Activated gamma-delta T cell treated with anti-CD3 and anti-CD28 coated beads, Interleukin-2, amount 50 U/mL, for 16 hours (primary cell): ENCODE results near the gene ADGRG6.
"Not testable (repeated sequence)": the region's sequence is repeated elsewhere in the genome, so short reads cannot be mapped to it uniquely, and the experiment has no call there.

ENCODE experiments used
- DNase-seq: peaks from one replicate; pipeline ENCODE4 v3.0.0-alpha.2; 2020; ENCODE audit warnings: low read depth

Gene ADGRG6

DNA sequence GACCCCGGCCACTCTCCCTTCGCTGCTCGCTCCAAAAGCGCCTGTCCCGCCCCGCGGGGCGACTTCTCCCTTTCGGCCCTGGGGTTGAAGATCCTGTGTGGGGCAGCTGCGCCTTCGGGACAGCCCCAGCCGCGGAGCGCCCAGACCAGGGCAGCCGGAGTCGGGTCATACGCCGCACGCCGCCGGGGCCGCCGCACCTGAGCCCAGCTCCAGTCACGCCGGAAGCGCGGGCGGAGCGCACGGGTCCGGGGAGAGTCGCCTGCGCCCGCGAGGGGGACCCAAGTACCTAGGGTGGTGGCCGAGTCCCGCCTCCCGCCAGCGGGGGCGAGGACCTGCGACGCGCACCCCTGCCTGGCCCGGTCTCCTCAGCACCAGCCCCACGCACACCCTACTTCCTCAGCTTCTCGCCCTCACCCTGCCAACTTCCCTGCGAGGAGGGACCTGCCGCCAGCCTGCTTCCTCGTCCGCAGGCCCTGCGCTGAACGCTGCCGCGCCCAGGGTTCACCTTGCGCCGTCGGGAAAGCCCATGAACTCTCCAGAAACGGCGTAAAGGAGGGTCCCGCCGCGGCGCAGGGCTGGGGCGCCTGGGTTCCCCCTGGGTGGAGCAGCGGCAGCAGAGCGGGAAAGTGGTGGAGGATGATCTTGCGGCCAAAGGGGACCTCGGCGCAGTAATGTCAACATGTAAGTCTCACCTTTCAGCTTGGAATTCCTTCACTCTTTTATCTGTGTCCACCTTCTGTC, at the start of gene ADGRG6:
ADGRG6 (plus strand) TSS at position 357 of the 741 bp plus-strand sequence; CDS start at position 680, 323 bp downstream.
- DNase-seq = peak; percentile 22

DNA sequence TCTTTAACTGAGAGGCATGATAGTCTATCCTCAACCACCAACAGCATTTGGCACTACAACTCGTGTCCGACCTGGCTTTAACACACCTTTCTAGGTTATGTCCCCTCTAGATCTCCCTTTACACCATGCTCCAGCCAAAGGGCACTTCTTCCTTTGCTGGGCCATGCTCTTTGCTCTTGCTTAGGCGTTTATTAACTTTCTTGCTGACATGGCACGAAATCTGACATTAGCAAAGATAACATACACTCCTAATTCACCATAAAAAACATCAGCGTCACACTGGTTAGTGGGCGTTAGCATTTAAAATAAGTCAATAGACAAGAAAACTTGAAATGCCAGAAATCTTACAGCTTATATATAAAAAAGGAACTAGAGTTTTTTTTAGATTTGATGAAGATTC, 47.3 kb upstream of the ADGRG6 start:
- DNase-seq = no peak

DNA sequence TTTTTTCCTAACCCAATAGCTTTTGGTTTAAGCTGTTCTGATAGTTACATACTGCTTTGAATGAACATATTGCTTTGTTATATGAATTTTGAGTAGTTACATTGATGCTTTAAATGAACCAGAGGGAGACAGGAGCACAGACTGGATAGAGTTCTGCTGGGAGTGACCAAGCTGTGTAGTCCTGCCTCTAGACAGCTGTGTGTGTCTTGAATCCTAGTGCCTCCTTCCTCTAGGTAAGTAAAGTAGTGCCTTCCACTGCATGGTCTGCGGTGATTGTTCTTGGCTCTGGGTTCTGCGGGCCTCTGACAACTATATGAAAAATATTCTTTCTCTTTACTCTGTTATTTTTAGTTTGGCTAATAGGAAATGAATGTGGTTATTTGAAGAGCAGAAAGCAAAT, 46.0 kb upstream of the ADGRG6 start:
- DNase-seq = no peak

DNA sequence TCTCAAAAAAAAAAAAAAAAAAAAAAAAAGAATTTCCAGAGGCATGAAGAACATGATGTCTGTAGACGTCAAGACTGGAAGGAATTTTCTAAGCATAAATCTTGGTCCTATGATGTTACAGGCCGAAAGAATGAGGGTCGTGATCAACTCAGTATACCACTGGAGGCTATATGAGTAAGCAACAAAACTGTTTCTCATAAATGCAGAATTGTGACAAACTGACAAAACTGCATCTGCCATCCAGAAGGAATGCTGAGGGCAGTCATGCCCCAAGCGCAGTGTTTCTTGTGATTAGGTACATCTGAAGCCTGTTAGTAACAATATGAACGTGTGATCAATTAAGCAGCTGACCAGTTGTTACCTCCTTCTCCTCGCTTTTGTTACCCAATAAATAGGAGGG, 43.5 kb upstream of the ADGRG6 start:
- no peak for DNase-seq

DNA sequence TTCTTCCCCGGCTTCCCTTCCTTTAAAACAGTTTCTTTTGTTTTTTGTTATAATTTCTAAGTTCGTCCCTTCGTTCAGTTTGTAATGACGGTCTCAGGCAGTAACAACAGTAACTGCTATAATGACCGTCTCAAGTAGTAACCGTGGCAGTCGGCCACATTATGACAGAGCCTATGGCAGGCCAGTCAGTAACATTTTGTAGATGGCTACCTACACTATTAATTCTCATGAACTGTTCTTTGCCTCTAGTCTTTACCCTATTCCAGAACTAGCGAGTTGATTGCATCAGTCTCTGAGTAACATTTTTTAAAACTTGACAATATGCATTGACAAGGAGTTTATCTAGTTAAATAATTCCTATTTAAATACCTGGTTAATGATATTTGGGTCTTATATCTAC, 43.0 kb upstream of the ADGRG6 start:
- DNase-seq = no peak

DNA sequence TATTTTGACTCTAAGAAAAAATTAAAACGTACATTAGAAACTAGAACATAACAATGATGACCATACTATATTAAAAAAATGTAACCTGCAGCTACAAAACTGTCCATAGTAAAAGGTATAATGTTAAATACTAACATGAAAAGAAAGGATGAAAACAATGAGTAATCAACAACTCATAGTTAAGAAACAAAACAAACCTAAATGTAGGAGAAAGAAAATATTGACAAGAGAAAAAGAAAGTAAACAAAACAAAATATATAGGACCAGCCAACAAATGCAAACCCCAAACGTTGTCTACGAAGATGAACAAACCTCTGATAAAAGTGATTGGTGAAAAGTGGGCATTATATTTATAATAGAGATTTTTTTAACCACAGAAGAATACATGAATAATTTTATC, 41.1 kb upstream of the ADGRG6 start:
- no peak for DNase-seq

DNA sequence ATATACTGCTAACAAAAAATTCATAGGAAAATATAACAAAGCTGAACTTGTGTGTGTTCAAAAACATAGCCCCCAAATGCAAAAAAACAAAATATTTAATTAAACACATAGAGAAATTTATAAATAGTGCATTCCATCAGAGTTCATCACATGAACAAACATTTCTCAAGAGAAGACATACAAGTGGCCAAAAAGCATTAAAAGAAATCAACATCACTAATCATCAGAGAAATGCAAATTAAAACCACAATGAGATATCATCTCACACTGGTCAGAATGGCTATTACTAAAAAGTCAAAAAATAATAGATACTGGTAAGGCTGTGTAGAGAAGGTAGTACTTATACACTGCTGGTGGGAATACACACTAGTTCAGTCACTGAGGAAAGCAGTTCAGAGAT, 39.6 kb upstream of the ADGRG6 start:
- no peak for DNase-seq

DNA sequence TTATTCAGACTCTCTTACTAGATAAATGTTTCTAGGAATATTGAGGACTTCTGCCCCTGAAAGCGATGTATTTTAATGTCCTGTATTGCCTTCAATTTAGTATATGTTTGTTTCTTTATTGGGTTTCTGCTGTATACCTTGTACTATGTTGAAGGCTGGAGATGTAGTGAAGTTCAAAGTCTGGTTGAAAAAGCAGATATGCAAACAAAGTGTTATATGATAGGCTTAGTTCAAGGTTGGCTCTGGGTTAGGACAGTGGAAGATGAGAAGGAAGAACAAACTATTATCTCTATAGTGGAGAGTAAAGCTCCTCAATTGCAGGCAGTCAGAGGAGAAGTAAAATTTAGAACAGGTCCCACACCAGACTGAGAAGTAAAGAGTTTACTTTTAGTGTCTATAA, 36.3 kb upstream of the ADGRG6 start:
- DNase-seq = no peak

DNA sequence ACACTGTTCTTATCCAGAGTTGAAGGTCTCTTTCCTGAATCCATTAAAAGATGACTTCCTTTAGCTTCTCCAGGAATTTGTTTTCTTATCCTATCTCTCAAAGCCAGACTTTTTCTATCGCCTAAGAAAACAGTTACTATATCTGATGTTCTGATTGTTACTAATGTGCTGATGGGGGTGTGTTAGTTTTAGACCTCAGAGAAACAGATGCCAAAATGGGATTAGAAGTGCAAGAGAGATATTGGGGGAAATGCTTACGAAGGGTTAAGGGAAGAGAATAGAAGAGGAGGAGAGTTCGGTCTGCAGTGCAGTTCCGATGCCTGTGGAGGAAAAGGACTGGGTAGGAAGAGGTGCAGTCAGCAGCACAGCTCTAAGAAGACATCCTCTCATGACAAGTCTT, 35.7 kb upstream of the ADGRG6 start:
- DNase-seq = no peak

DNA sequence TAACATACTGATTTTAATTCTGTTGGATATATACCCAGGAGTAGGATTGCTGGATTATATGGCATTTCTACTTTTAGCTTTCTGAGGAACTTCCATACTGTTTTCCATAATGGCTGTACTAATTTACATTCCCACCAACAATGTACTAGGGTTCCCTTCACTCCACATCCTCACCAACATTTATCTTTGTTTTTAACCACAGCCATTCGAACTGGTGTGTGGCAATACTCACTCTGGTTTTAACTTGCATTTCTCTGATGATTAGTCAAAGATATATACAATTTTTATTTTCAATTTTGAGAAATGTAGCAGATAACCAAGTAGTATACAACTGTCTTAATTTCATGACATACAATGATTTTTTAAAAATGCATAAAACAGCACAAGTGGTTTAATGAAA, 30.3 kb upstream of the ADGRG6 start:
- no peak for DNase-seq

DNA sequence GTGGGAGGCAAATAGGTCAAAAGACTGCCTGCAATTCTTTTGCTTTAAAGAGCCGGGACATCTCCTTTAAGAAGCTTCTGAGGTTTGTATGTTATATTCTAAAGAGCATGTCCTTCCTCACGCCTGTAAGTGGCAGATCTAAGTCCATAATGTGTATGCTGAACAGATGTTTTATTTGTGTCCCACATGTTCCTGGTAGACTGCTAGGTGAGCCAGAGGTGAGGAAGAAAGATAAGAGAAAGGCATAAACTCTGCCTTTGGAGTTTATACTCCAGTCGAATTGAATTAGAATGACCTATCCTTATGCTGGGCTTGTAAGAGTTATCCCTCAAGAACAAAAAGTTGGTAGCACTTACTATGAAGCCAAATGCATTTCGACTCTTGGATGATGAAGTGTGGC, 27.2 kb upstream of the ADGRG6 start:
- DNase-seq = no peak

DNA sequence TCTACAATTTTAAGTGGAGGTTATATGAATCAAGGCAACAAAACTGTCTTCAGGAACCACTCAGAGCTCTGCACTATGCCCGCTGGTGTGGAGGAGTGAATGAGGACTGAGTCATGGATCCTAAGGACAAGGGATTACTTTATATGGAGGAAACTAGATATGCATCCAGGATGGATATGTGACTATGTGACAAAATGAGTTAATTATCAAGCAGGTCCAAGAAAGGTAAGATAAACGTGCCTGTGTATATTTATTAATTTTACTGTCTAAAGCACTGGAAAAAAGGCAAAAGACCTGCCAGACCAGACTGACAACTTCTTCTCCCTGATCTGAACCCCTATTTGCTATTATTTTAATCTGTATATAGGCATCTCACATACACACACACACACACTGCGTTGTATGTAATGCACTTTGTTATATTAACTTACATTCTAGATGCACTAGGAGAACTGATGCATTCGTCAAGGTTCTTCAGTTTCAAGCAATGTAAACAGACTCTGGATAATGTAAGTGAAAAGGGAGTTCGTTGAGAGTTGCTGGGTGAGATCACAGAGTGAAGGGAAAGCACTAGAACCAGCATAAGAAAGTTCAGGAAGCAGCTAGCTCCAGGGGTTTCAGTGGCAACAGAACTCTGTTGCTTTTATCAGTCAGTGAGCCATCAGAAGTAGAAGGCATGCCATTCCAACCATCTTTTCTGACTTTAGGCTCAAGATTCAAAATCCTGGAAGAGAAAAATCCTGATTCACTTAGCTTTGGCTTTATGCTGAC, 26.4 kb upstream of the ADGRG6 start:
- no peak for DNase-seq

DNA sequence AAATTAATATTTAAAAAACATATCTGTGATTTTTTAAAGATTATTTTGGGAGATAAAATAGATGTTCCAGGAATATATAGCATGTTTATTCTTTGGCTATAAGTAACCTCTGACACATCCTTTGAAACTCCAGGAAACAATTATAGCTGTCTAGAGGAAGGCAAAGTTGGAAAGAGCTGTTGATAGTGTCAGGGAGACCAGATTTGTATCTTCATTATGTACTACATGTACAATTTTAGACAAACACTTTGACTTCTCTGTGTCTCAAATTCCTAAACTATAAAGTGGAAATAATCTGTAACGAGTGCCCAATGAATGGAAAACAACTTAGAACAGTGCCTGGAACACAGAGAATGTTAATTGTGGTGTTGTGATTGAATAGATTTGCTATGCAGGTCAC, 25.6 kb upstream of the ADGRG6 start:
- DNase-seq = no peak

DNA sequence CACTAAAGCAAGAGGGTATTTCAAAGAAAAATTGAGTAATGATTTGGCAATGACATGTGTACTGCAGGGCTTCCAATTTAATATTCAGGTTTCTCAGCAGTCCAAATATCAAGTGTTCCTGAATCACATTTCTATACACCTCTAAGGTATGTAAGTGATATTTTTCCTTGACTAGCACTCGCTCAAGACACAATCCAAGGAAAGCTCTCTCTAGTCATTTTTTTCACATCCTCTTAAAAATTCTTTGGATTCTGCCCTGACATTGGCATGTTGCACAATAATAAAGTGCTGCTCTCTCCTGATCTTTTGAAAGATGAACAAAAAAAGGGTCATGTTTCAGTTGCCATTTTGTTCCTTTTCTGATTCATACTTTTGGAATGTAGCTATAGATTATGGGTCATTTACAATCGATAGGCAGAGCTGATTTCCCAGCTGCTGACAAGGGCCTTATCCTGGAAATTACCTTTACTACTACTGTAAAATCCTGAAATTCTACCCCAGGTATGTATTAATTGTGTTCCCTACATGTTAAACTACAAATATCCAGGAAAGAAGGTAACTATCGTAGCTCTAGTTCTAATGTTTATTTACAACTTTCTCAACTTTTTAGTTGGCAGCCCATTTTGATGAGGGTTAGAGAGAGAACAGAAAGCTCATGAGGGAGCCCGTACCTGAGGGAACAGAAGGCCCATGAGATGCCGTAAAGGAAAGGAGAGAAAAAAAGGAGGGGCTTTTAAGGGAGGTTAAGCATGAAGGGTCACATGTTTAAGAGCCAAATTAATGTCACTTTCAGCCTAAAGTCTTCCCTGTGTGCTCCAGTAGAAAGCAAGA, 22.2 kb upstream of the ADGRG6 start:
- no peak for DNase-seq

DNA sequence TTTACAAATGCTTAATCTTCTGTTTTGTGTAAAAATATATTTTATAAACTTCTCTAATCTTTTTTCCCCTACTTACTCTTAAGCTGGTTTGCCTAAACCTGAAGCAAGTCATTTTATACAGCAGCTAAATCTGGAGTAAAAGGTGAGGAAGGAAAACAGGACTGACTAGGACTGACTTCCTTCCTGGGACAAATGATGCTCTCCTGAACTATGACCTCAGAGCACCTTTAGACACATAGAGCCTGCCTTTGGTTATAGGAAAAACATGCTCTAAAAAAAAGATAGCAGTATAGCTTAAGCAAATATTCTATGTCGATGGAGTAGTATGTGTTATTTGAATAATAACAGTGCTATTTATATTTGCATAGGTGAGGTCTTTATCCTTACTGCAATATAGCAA, 21.5 kb upstream of the ADGRG6 start:
- DNase-seq = no peak

DNA sequence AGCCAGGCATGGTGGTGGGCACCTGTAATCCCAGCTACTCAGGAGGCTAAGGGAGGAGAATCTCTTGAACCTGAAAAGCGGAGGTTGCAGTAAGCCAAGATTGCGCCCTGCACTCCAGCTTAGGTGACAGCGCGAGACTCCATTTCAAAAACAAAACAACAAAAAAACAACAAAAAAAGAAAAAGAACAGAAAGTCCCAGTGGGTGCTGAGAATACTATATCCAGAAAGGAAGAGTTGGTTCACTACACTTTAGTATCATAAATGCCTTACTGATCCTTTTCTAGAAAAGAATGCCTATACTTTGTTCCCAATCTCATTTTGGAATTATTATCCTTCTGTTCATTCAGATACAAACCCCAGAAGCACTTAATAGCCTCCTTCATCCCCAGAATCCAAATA, 20.9 kb upstream of the ADGRG6 start:
- no peak for DNase-seq

DNA sequence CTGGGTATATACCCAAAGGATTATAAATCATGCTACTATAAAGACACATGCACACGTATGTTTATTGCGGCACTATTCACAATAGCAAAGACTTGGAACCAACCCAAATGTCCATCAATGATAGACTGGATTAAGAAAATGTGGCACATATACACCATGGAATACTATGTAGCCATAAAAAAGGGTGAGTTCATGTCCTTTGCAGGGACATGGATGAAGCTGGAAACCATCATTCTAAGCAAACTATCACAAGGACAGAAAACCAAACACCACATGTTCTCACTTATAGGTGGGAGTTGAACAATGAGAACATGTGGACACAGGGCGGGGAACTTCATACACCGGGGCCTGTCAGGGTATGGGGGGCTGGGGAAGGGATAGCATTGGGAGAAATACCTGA, 18.7 kb upstream of the ADGRG6 start:
- DNase-seq = not testable (repeated sequence)

DNA sequence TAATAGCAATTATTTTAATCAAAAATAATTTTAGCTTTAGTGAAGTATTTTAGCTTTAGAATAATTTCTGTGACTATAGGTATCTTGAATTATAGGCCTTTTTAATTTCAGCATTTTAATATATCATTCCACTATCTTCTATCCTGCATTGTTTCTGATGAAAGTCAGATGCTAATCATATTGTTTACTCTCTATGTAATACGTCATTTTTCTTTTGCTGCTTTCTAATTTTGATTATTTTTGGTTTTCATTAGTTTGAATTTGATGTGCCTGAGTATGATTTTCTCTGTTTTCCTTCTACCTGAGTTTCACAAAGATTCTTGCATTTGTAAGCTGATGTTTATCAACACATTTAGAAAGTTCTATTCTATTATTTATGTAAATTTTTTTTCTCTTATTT, 17.4 kb upstream of the ADGRG6 start:
- no peak for DNase-seq

DNA sequence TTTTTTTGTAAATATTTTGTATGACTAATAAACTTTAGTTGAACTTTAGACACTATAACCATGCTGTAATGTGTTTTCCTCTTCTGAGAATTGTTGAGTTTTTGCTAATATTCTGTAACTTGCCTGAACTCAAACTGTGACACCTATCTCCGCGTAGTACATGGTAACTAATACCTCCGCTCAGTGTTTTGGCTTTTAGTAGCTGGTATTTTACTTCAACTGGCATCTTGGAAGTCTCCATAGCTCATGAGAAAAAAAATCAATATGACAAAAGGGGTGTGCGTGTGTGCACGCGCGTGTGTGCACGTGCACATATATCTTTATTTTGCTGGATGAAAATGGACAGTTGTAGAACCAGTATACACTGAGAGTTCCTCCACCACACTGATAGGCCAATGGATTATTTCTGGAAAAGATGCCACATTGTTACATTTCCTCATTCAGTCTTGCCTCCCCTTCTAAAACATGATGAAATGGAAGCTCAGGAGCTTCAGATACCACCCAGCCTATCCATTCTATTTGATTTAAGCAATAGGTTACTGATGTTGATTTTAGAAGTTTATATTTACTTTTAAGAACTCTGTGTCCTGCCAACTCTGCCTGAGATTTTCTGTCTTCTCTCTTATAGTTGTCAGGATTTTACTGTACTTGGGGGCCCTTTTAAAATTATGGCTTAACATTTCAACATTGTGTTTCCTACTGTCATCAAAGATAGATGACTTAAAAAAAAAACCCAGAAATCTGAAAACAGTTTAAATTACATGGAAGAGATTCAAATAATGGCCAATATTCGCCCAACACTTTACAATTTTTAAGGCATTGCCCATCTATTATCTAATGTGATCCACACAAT, 16.3 kb upstream of the ADGRG6 start:
- no peak for DNase-seq

DNA sequence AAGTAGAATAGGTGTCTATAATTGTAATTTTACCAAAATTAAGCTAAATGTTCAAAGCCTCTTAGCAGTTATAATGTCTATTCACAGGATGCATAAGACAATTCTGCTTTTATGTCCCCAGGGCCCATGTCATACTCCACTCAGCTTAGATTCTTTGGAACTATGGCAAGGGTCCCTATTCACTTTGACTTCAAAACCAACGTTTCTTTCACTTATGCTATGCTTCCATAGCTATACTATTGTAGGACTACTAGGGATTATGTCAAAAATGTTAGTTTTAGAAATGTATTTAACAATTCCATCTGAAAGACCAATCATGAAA, 15.8 kb upstream of the ADGRG6 start:
- no peak for DNase-seq

DNA sequence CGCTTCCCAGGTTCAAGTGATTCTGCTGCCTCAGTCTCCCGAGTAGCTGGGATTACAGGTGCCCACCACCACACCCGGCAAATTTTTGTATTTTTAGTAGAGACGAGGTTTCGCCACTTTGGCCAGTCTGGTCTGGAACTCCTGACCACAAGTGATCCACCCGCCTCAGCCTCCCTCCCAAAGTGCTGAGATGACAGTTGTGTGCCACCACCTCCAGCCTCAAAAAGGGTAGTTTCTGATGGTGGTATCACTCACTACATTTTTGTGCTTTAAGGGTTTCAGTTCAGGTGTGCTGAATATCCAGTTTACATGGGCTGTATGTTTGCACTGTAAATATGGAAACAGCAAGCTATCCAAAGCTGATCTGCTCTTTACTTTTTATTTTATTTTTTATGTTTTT, 12.1 kb upstream of the ADGRG6 start:
- no peak for DNase-seq

DNA sequence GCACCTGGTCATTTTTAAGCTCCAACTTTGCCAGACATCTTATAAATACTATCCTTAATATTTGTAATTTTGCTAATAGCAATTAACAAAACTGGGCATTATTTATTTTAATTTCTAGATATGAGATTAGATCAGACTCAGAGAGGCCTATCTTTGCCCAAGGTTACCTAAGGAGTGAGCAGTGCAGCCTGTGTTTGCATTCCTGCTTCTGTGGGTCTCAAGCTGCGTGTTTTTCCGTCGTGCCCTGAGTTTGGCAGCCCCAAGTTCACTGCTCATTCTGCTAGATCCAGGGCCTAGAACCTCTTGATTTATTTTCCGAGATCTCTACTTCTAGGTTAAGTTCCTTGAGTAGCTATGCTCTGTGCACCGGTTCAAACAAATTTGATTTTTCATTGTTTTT, 11.0 kb upstream of the ADGRG6 start:
- DNase-seq = no peak
